ENCODE data around the gene DGKB.

GRCh38 chr7:14503623-14504022 lies 398.9 kb downstream of the DGKB start:
- TF ChIP-seq, protein P1, sequence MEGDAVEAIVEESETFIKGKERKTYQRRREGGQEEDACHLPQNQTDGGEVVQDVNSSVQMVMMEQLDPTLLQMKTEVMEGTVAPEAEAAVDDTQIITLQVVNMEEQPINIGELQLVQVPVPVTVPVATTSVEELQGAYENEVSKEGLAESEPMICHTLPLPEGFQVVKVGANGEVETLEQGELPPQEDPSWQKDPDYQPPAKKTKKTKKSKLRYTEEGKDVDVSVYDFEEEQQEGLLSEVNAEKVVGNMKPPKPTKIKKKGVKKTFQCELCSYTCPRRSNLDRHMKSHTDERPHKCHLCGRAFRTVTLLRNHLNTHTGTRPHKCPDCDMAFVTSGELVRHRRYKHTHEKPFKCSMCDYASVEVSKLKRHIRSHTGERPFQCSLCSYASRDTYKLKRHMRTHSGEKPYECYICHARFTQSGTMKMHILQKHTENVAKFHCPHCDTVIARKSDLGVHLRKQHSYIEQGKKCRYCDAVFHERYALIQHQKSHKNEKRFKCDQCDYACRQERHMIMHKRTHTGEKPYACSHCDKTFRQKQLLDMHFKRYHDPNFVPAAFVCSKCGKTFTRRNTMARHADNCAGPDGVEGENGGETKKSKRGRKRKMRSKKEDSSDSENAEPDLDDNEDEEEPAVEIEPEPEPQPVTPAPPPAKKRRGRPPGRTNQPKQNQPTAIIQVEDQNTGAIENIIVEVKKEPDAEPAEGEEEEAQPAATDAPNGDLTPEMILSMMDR (IDR thresholded peaks at IDR 0.05): no peak
- TF ChIP-seq POLR2A (IDR thresholded peaks at IDR 0.05): no peak

All from gastroesophageal sphincter (tissue), 3 donors.